ENCODE results near the gene TMEM185B. TPM values are rescaled to one million over a fixed set of nuclear protein-coding genes. Genes with fewer than 3 reads are reported as not detected.

The TMEM185B gene
- total and polyA plus RNA-seq, 2 donors (not counting 3 experiments of a cell fraction or from before 2014, with no cell fraction given), result 29.9 to 31.8 TPM

DNA sequence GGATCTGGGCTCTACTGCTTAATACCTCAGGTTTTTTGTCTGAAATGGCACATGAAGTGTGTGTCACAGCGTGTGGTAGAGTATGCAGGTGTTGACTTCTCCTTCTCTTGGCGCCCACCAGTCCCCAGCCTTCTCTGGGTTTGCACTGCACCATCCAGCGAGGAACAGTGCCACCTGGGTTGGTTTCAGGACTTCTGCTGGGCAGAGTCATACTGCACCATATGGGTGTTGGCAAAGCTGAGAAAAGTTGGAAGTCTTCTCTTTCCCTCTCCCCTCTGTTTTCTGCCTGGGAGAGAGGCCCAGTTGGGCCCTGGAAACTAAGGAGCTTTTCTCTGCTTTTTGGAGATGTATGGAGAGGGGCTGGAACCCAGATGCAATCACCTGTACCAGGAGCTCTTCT lies 43.8 kb downstream of the TMEM185B start:
- BruUV-seq (replicated peaks), result no TSS peak
- no peak overlapping the region for H3K9ac ChIP-seq (replicated peaks; ENCODE audit: extremely low read depth, insufficient read depth, low read length)
- dilution Hi-C loops (cut with MboI; ENCODE audit: extremely low pct_ligation_motif_present, low sequenced_read_pairs), result no loop called here
- no peaks in the 10 kb centered on the region for H3K79me2 ChIP-seq (ENCODE audit: control insufficient read depth, insufficient read depth, low read length)
- H3K27me3 ChIP-seq (ENCODE audit: control insufficient read depth in 2 of 2, insufficient read depth in 2 of 2, low read length in 2 of 2), result no peaks in the 10 kb centered on the region
- CTCF ChIA-PET, result no interaction called here
- intact Hi-C loops (cut with micrococcal nuclease), result loop anchor here (5.0 kb wide), 1 partner anchor 537 kb away; no protein-coding TSS in a partner anchor
- no peaks in the 10 kb centered on the region for H3K9me1 ChIP-seq (replicated peaks; ENCODE audit: control insufficient read depth, extremely low read depth, insufficient read depth, low read length)
- H3K4me1 ChIP-seq (ENCODE audit: control insufficient read depth, extremely low read depth, insufficient read depth, low read length), result no peaks in the 10 kb centered on the region
- no peak overlapping the region for H3K27ac ChIP-seq (ENCODE audit: insufficient read depth, low read depth, low read length)
- H4K20me1 ChIP-seq (replicated peaks; ENCODE audit: control insufficient read depth, extremely low read depth, insufficient read depth, low read length), result no peaks in the 10 kb centered on the region
- FAIRE-seq (no peak), DNase-seq (ENCODE audit: low read depth, low spot score) (no peak)
- H3K4me3 ChIP-seq (replicated peaks in 1 of 3; ENCODE audit: insufficient read depth in 1 of 3, low read depth in 1 of 3, low read length in 3 of 3), result no peak overlapping the region
- H3K9me3 ChIP-seq (replicated peaks; ENCODE audit: control insufficient read depth, insufficient read depth, low read length), result no peaks in the 10 kb centered on the region
- no peak for TF ChIP-seq EZH2 (IDR thresholded peaks at IDR 0.05; ENCODE audit: borderline replicate concordance, low read depth, low read length, severe bottlenecking)
- TF ChIP-seq JUN (IDR thresholded peaks at IDR 0.05; ENCODE audit: borderline replicate concordance, insufficient read depth, insufficient read length, low read depth), result no peak
- no peak for TF ChIP-seq MYC (IDR thresholded peaks at IDR 0.05; ENCODE audit: low read depth, low read length)
- TF ChIP-seq POLR2A (IDR thresholded peaks at IDR 0.05; ENCODE audit: low read depth, low read length), result no peak
- TF ChIP-seq FOS (IDR thresholded peaks at IDR 0.05; ENCODE audit: borderline replicate concordance, insufficient read depth, low read length), result no peak
- TF ChIP-seq, protein P1, sequence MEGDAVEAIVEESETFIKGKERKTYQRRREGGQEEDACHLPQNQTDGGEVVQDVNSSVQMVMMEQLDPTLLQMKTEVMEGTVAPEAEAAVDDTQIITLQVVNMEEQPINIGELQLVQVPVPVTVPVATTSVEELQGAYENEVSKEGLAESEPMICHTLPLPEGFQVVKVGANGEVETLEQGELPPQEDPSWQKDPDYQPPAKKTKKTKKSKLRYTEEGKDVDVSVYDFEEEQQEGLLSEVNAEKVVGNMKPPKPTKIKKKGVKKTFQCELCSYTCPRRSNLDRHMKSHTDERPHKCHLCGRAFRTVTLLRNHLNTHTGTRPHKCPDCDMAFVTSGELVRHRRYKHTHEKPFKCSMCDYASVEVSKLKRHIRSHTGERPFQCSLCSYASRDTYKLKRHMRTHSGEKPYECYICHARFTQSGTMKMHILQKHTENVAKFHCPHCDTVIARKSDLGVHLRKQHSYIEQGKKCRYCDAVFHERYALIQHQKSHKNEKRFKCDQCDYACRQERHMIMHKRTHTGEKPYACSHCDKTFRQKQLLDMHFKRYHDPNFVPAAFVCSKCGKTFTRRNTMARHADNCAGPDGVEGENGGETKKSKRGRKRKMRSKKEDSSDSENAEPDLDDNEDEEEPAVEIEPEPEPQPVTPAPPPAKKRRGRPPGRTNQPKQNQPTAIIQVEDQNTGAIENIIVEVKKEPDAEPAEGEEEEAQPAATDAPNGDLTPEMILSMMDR (IDR thresholded peaks at IDR 0.05; ENCODE audit: extremely low read depth in 1 of 2, insufficient read depth in 1 of 2, low read depth in 1 of 2, low read length in 2 of 2), result no peak
- no peak for TF ChIP-seq POLR2AphosphoS5 (IDR thresholded peaks at IDR 0.05; ENCODE audit: insufficient read depth, low read depth, low read length)
- TF ChIP-seq GATA2 (IDR thresholded peaks at IDR 0.05; ENCODE audit: insufficient read depth, insufficient read length, low read depth, low read length), result no peak
- no peak for TF ChIP-seq MAX (IDR thresholded peaks at IDR 0.05; ENCODE audit: insufficient read depth, insufficient read length)
- H2AFZ ChIP-seq (ENCODE audit: low read depth, low read length), result no peak overlapping the region
- no peaks in the 10 kb centered on the region for H3K36me3 ChIP-seq (ENCODE audit: control insufficient read depth in 2 of 2, extremely low read depth in 1 of 2, insufficient read depth in 2 of 2, low read length in 2 of 2)
- no peak overlapping the region for H3K4me2 ChIP-seq (ENCODE audit: insufficient read depth, low read length)
- POLR2A ChIA-PET, result no interaction called here
